Measurements from ENCODE around the gene MAP3K6.

DNA sequence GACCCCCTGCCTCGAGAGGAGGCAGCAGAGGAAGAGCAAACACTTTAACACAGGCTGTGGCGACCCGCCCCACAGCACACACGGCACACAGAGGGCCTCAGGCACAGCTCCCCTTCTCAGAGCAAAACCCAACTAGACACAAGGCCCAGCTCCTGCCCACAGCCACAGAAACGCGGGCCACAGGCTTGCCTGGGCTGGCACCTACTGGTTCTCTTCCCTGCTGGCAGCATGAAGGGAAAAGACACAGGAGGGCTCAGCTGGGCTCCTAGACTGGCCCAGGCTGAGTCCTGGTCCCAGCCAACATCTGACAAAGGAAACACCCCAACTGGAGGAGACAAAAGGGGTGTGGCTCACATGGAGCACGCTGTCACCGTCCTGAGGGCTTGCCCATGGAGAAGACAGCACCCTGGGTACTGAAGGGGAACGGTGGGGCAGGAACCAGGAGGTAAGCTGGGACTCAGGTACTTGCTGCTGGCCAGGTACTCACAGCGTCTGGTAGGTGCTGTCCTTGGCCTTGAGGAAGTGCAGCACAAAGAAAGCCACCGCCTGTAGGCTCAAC, 12.9 kb upstream of the MAP3K6 start:
- TF ChIP-seq, protein P1, sequence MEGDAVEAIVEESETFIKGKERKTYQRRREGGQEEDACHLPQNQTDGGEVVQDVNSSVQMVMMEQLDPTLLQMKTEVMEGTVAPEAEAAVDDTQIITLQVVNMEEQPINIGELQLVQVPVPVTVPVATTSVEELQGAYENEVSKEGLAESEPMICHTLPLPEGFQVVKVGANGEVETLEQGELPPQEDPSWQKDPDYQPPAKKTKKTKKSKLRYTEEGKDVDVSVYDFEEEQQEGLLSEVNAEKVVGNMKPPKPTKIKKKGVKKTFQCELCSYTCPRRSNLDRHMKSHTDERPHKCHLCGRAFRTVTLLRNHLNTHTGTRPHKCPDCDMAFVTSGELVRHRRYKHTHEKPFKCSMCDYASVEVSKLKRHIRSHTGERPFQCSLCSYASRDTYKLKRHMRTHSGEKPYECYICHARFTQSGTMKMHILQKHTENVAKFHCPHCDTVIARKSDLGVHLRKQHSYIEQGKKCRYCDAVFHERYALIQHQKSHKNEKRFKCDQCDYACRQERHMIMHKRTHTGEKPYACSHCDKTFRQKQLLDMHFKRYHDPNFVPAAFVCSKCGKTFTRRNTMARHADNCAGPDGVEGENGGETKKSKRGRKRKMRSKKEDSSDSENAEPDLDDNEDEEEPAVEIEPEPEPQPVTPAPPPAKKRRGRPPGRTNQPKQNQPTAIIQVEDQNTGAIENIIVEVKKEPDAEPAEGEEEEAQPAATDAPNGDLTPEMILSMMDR (IDR thresholded peaks at IDR 0.05): no peak
- TF ChIP-seq POLR2AphosphoS5 (IDR thresholded peaks at IDR 0.05): no peak
- no peak for TF ChIP-seq EP300 (IDR thresholded peaks at IDR 0.05; ENCODE audit: low read depth)
- TF ChIP-seq POLR2A (IDR thresholded peaks at IDR 0.05): no peak

Data from transverse colon (tissue), 4 donors.